CD4-positive, alpha-beta memory T cell (primary cell): ENCODE measurements around the gene OR14C36. TPM values are rescaled to one million over a fixed set of nuclear protein-coding genes. Genes with fewer than 3 reads are reported as not detected.
A peak's percentile ranks its signal among the peaks of the same experiment; 100 is the strongest.

Experiments used
- CTCF ChIA-PET: fragments of 350-600 bp; sonication (Branson Sonifier 250); formaldehyde crosslinking; loops from one replicate; lab custom pipeline; 2021; ENCODE audit warnings: inconsistent platforms; ENCODE audit not compliant: partially characterized antibody; lab: Charles Lee
- POLR2A ChIA-PET: fragments of 350-600 bp; sonication (Branson Sonifier 250); formaldehyde crosslinking; loops from one replicate; lab custom pipeline; 2021; ENCODE audit not compliant: partially characterized antibody; lab: Charles Lee
- DNase-seq, 5 donors: peaks; one replicate each; pipeline versions ENCODE4 v3.0.0 to v3.0.0-alpha.2; 2020 to 2022; ENCODE audit warnings: mixed read lengths in 1 of 5
- H3K27ac ChIP-seq: one replicate; pipeline ENCODE4 v1.7.0; 2013; ENCODE audit warnings: low read depth, low read length
- H3K27me3 ChIP-seq: 2 replicates; pipeline ENCODE4 v1.7.0; 2013; ENCODE audit warnings: mild to moderate bottlenecking, low read length, moderate library complexity; ENCODE audit not compliant: insufficient read depth
- H3K36me3 ChIP-seq: 2 replicates; pipeline ENCODE4 v1.7.0; 2013; ENCODE audit warnings: mild to moderate bottlenecking, low read length, moderate library complexity; ENCODE audit not compliant: insufficient read depth
- H3K4me1 ChIP-seq: 2 replicates; pipeline ENCODE4 v1.7.0; 2013; ENCODE audit warnings: mild to moderate bottlenecking, low read length, moderate library complexity; ENCODE audit not compliant: insufficient read depth
- H3K4me3 ChIP-seq, 2 donors: one replicate each; pipeline ENCODE4 v1.7.0; 2013; ENCODE audit warnings: low read length in 2 of 2, mild to moderate bottlenecking in 1 of 2
- H3K9me3 ChIP-seq, 2 donors: one replicate each; pipeline ENCODE4 v1.7.0; 2013; ENCODE audit warnings: low read length in 2 of 2, control low read depth in 1 of 2; ENCODE audit not compliant: control insufficient read depth in 1 of 2
- H3K27ac Mint-ChIP-seq, 7 donors: one replicate each; pipeline ENCODE4 v1.8.0; 2020 to 2021; ENCODE audit warnings: mixed read lengths in 7 of 7, mild to moderate bottlenecking in 6 of 7, inconsistent platforms in 3 of 7, moderate library complexity in 3 of 7
- H3K27me3 Mint-ChIP-seq, 2 donors: one replicate each; pipeline ENCODE4 v1.8.0; 2020 to 2021; ENCODE audit warnings: mixed read lengths in 2 of 2
- H3K36me3 Mint-ChIP-seq, 2 donors: one replicate each; pipeline ENCODE4 v1.8.0; 2020 to 2021; ENCODE audit warnings: mixed read lengths in 2 of 2, inconsistent platforms in 1 of 2, mild to moderate bottlenecking in 1 of 2
- H3K4me1 Mint-ChIP-seq, 4 donors: one replicate each; pipeline ENCODE4 v1.8.0; 2020 to 2021; ENCODE audit warnings: mixed read lengths in 4 of 4, mild to moderate bottlenecking in 1 of 4
- H3K4me3 Mint-ChIP-seq, 8 donors: one replicate each; pipeline ENCODE4 v1.8.0; 2020 to 2021; ENCODE audit warnings: mixed read lengths in 8 of 8, mild to moderate bottlenecking in 7 of 8, moderate library complexity in 6 of 8, inconsistent platforms in 3 of 8
- H3K9me3 Mint-ChIP-seq, 8 donors: one replicate each; pipeline ENCODE4 v1.8.0; 2020 to 2021; ENCODE audit warnings: mixed read lengths in 8 of 8, mild to moderate bottlenecking in 5 of 8, inconsistent platforms in 3 of 8, moderate library complexity in 1 of 8
- intact Hi-C: fragments of 100-400 bp; cut with micrococcal nuclease; formaldehyde crosslinking; loops from one replicate; pipeline ENCODE4 v1.15.1; 2023
- polyA plus RNA-seq, 2 donors: library from polyadenylated mRNA; unstranded; fragments of 300-500 nt; fragmentation: Illumina TruSeq; gene quantifications; one replicate each; pipeline ENCODE4 v1.2.3, GENCODE V29; 2021
- total RNA-seq, 2 experiments: library from RNA; stranded (reverse); gene quantifications; one replicate each; pipeline ENCODE4 v1.2.3, GENCODE V29; 2021

OR14C36 gene
- total and polyA plus RNA-seq, 4 experiments from 2014 or later = not detected

DNA sequence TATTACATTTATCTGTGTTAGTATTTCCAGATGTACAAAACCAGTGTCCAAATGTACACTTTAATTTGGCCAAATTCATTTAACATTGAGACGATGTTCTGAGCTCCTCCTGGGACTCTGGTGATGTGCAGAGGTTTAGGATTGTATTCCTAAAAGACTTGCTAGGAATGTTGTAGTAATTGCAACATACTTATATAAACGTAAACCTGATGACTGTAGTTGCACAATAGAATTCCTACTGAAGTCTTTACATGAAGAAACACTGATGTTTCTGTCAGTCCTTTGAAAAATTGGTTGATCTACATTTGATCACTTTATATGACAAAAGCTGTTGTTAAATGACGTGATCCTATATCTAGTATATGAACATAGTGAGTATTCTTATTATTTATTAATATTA lies 5.1 kb upstream of the OR14C36 start:
- CTCF ChIA-PET = no interaction called here
- Histone ChIP-seq H3K36me3 (no peaks in the 10 kb centered on the region), H3K27ac (no peak overlapping the region), H3K4me1 (no peaks in the 10 kb centered on the region), H3K4me3 (no peak overlapping the region), H3K27me3 (no peaks in the 10 kb centered on the region), H3K9me3 (no peaks in the 10 kb centered on the region)
- no peak overlapping the region for H3K27ac Mint-ChIP-seq
- DNase-seq = no peak
- H3K9me3 Mint-ChIP-seq = no peaks in the 10 kb centered on the region
- H3K36me3 Mint-ChIP-seq = no peaks in the 10 kb centered on the region
- H3K4me1 Mint-ChIP-seq = no peaks in the 10 kb centered on the region
- no peaks in the 10 kb centered on the region for H3K27me3 Mint-ChIP-seq
- intact Hi-C loops = no loop called here
- POLR2A ChIA-PET = no interaction called here
- no peak overlapping the region for H3K4me3 Mint-ChIP-seq

DNA sequence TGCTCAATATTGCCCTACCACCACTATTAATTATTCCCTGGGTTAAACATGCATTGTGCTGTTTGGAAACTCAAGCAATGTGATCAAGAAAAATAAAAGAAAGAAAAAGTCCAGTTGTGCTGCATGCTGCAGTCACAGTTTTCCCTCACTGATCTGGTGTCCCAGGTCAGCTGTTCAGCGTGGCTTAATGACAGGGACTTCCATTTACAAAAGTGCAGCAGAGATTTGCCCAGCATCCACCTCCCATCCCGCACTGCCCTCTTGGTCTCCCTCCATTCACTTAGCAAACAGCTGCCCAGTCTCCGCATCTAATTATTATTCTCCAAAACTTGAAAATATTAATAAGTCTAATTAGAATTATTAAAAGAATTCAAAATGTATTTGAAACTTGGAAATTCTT lies 10.8 kb downstream of the OR14C36 start:
- peaks cover 0 to 5% (median 0%) of the 10 kb centered on the region in 8 donors for H3K9me3 Mint-ChIP-seq

GRCh38 chr1:248361121-248361715 lies 12.6 kb downstream of the OR14C36 start, which contains the start of gene OR2T4:
OR2T4 (plus strand) TSS chr1:248361665; CDS start chr1:248361665, 0 bp downstream.
- H3K27me3 Mint-ChIP-seq = peaks cover 4 to 14% of the 10 kb centered on the region in 2 donors
- H3K4me3 Mint-ChIP-seq = no peak within 1 kb of the TSS
- Histone ChIP-seq H3K27me3 (no peaks in the 10 kb centered on the region), H3K4me1 (no peaks in the 10 kb centered on the region), H3K9me3 (no peaks in the 10 kb centered on the region), H3K36me3 (no peaks in the 10 kb centered on the region), H3K4me3 (no peak within 1 kb of the TSS), H3K27ac (no peak within 1 kb of the TSS)
- DNase-seq = no peak
- H3K36me3 Mint-ChIP-seq = no peaks in the 10 kb centered on the region
- POLR2A ChIA-PET = no interaction called here
- H3K9me3 Mint-ChIP-seq = peaks cover 0 to 7% (median 5%) of the 10 kb centered on the region in 8 donors
- no peaks in the 10 kb centered on the region for H3K4me1 Mint-ChIP-seq
- CTCF ChIA-PET = no interaction called here
- H3K27ac Mint-ChIP-seq = no peak within 1 kb of the TSS
- intact Hi-C loops = no loop called here

More for the DNA sequence above, 10.8 kb downstream of the OR14C36 start:
- no peaks in the 10 kb centered on the region for H3K36me3 Mint-ChIP-seq
- Histone ChIP-seq H3K27ac (no peak overlapping the region), H3K27me3 (no peaks in the 10 kb centered on the region), H3K36me3 (no peaks in the 10 kb centered on the region), H3K4me1 (no peaks in the 10 kb centered on the region), H3K9me3 (no peaks in the 10 kb centered on the region), H3K4me3 (no peak overlapping the region)
- POLR2A ChIA-PET = no interaction called here
- DNase-seq = no peak
- CTCF ChIA-PET = no interaction called here
- H3K4me1 Mint-ChIP-seq = no peaks in the 10 kb centered on the region
- no peak overlapping the region for H3K4me3 Mint-ChIP-seq
- no peak overlapping the region for H3K27ac Mint-ChIP-seq
- intact Hi-C loops = no loop called here
- peaks cover 4 to 12% of the 10 kb centered on the region in 2 donors for H3K27me3 Mint-ChIP-seq

DNA sequence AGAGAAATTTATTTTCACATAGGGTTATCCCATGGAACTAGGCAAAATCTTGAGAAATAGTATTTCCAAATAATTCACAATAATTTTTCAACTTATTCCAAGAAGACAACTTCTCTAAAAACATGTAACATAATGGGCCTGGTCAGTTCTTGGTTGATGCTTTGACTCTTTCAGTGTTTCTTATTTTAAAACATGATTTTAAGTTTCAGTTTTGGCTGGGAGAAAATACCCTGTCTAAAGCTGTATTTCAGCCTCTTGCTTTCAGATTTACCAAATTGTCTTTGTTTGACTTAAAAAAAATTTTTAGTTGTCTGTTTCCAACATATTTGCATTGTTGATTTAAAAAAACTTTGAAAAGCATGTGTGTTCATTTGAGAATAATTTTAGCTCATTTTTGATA lies 18.0 kb downstream of the OR14C36 start:
- no peaks in the 10 kb centered on the region for H3K4me1 ChIP-seq
- no peak overlapping the region for H3K4me3 ChIP-seq
- no peaks in the 10 kb centered on the region for H3K36me3 ChIP-seq
- Mint-ChIP-seq H3K27me3 (peaks cover 2 to 14% of the 10 kb centered on the region in 2 donors), H3K4me3 (no peak overlapping the region), H3K36me3 (no peaks in the 10 kb centered on the region), H3K27ac (no peak overlapping the region), H3K9me3 (peaks cover 0 to 7% (median 4%) of the 10 kb centered on the region in 8 donors), H3K4me1 (no peaks in the 10 kb centered on the region)
- H3K27me3 ChIP-seq = no peaks in the 10 kb centered on the region
- intact Hi-C loops = no loop called here
- no peak for DNase-seq
- ChIA-PET CTCF (no interaction called here), POLR2A (no interaction called here)
- H3K9me3 ChIP-seq = no peaks in the 10 kb centered on the region
- H3K27ac ChIP-seq = no peak overlapping the region

GRCh38 chr1:248372394-248372793 lies 23.8 kb downstream of the OR14C36 start:
- intact Hi-C loops = no loop called here
- Mint-ChIP-seq H3K27me3 (peaks cover 0 to 5% of the 10 kb centered on the region in 2 donors), H3K9me3 (peaks cover 0 to 6% (median 0%) of the 10 kb centered on the region in 8 donors), H3K4me3 (no peak overlapping the region), H3K36me3 (no peaks in the 10 kb centered on the region), H3K27ac (no peak overlapping the region), H3K4me1 (peaks cover 0 to 7% (median under 1%) of the 10 kb centered on the region in 4 donors)
- DNase-seq = peak in 1 of 5 donors; percentile 8
- no peaks in the 10 kb centered on the region for H3K9me3 ChIP-seq
- H3K36me3 ChIP-seq = no peaks in the 10 kb centered on the region
- no peaks in the 10 kb centered on the region for H3K27me3 ChIP-seq
- ChIA-PET CTCF (no interaction called here), POLR2A (no interaction called here)
- no peak overlapping the region for H3K4me3 ChIP-seq
- H3K4me1 ChIP-seq = no peaks in the 10 kb centered on the region
- H3K27ac ChIP-seq = no peak overlapping the region

- ChIA-PET POLR2A (no interaction called here), CTCF (no interaction called here)
- no peaks in the 10 kb centered on the region for H3K36me3 Mint-ChIP-seq
- Histone ChIP-seq H3K4me1 (no peaks in the 10 kb centered on the region), H3K4me3 (no peak overlapping the region), H3K27ac (no peak overlapping the region), H3K36me3 (no peaks in the 10 kb centered on the region), H3K9me3 (no peaks in the 10 kb centered on the region), H3K27me3 (no peaks in the 10 kb centered on the region)
- intact Hi-C loops = no loop called here
- H3K9me3 Mint-ChIP-seq = peaks cover 0 to 6% (median 0%) of the 10 kb centered on the region in 8 donors
- peaks cover 0 to 7% (median under 1%) of the 10 kb centered on the region in 4 donors for H3K4me1 Mint-ChIP-seq
- no peak overlapping the region for H3K4me3 Mint-ChIP-seq
- H3K27me3 Mint-ChIP-seq = peaks cover 0 to 5% of the 10 kb centered on the region in 2 donors
- no peak overlapping the region for H3K27ac Mint-ChIP-seq
- no peak for DNase-seq
Measured at GRCh38 chr1:248373761-248374160, 25.2 kb downstream of the OR14C36 start.

- ChIA-PET CTCF (no interaction called here), POLR2A (no interaction called here)
- Mint-ChIP-seq H3K4me3 (no peak within 1 kb of the TSS), H3K9me3 (peaks cover 0 to 6% (median 0%) of the 10 kb centered on the region in 8 donors), H3K27ac (peak within 1 kb of the TSS in 1 of 7 donors; percentile 39), H3K4me1 (peaks cover 0 to 7% (median under 1%) of the 10 kb centered on the region in 4 donors), H3K36me3 (no peaks in the 10 kb centered on the region), H3K27me3 (peaks cover 0 to 8% of the 10 kb centered on the region in 2 donors)
- Histone ChIP-seq H3K4me3 (no peak within 1 kb of the TSS), H3K27me3 (no peaks in the 10 kb centered on the region), H3K9me3 (no peaks in the 10 kb centered on the region), H3K36me3 (no peaks in the 10 kb centered on the region), H3K4me1 (no peaks in the 10 kb centered on the region), H3K27ac (no peak within 1 kb of the TSS)
- no peak for DNase-seq
- intact Hi-C loops = no loop called here
Measured at GRCh38 chr1:248375446-248375845, 26.9 kb downstream of the OR14C36 start, which contains the start of gene OR2T6. OR2T6 (plus strand) TSS chr1:248375746; CDS start chr1:248387609, 11,863 bp downstream.
